ENCODE results near the gene SYNE2.

The SYNE2 gene

GRCh38 chr14:64234877-64235651 lies 382.3 kb downstream of the SYNE2 start:
- H3K79me2 ChIP-seq (ENCODE audit: insufficient read depth, low read length), result peaks cover 33% of the 10 kb centered on the region
- H3K9me2 ChIP-seq (replicated peaks; ENCODE audit: insufficient read depth, low read length), result no peaks in the 10 kb centered on the region
- H3K4me3 ChIP-seq (ENCODE audit: insufficient read depth, low read length, poor library complexity, severe bottlenecking), result peak overlapping the region; percentile 44
- no peaks in the 10 kb centered on the region for H3K27me3 ChIP-seq (ENCODE audit: low read length)
- peak overlapping the region; percentile 70 for H3K4me2 ChIP-seq (ENCODE audit: low read depth, low read length, poor library complexity, severe bottlenecking)
- H3K36me3 ChIP-seq (ENCODE audit: low read length), result no peaks in the 10 kb centered on the region
- no peaks in the 10 kb centered on the region for H3K9me3 ChIP-seq (ENCODE audit: insufficient read depth, low read length)
- peaks cover 73% of the 10 kb centered on the region for H3F3A ChIP-seq (ENCODE audit: insufficient read depth)
- H4K20me1 ChIP-seq (ENCODE audit: low read depth, low read length), result no peaks in the 10 kb centered on the region
- TF ChIP-seq EZH2phosphoT487 (conservative IDR thresholded peaks at IDR 0.05; ENCODE audit: low read length), result no peak
- no peak for TF ChIP-seq CTCF (IDR thresholded peaks at IDR 0.05; ENCODE audit: insufficient read depth, low read length, poor library complexity, severe bottlenecking)
- peak overlapping the region; percentile 96 for H3K27ac ChIP-seq (ENCODE audit: low read depth, low read length)
- peak overlapping the region; percentile 62 for H3K9ac ChIP-seq (ENCODE audit: low read length)
- H2AFZ ChIP-seq (ENCODE audit: low read depth, low read length, severe bottlenecking), result peak overlapping the region; percentile 31

- peaks cover 71% of the 10 kb centered on the region for H3F3A ChIP-seq (ENCODE audit: insufficient read depth)
- no peaks in the 10 kb centered on the region for H3K27me3 ChIP-seq (ENCODE audit: low read length)
- H4K20me1 ChIP-seq (ENCODE audit: low read depth, low read length), result no peaks in the 10 kb centered on the region
- H3K27ac ChIP-seq (ENCODE audit: low read depth, low read length), result peak overlapping the region; percentile 96
- H3K4me3 ChIP-seq (ENCODE audit: insufficient read depth, low read length, poor library complexity, severe bottlenecking), result peak overlapping the region; percentile 25
- H3K9ac ChIP-seq (ENCODE audit: low read length), result peak overlapping the region; percentile 62
- TF ChIP-seq CTCF (IDR thresholded peaks at IDR 0.05; ENCODE audit: insufficient read depth, low read length, poor library complexity, severe bottlenecking) (no peak), EZH2phosphoT487 (conservative IDR thresholded peaks at IDR 0.05; ENCODE audit: low read length) (no peak)
- H3K79me2 ChIP-seq (ENCODE audit: insufficient read depth, low read length), result peaks cover 32% of the 10 kb centered on the region
- H3K36me3 ChIP-seq (ENCODE audit: low read length), result no peaks in the 10 kb centered on the region
- H3K9me2 ChIP-seq (replicated peaks; ENCODE audit: insufficient read depth, low read length), result no peaks in the 10 kb centered on the region
- H3K9me3 ChIP-seq (ENCODE audit: insufficient read depth, low read length), result no peaks in the 10 kb centered on the region
- peak overlapping the region; percentile 27 for H2AFZ ChIP-seq (ENCODE audit: low read depth, low read length, severe bottlenecking)
- H3K4me2 ChIP-seq (ENCODE audit: low read depth, low read length, poor library complexity, severe bottlenecking), result peak overlapping the region; percentile 70
These were observed 383.1 kb downstream of the SYNE2 start for GRCh38 chr14:64235652-64236640.

GRCh38 chr14:64238049-64238448 lies 385.2 kb downstream of the SYNE2 start:
- H3K27me3 ChIP-seq (ENCODE audit: low read length), result no peaks in the 10 kb centered on the region
- no peaks in the 10 kb centered on the region for H3K9me3 ChIP-seq (ENCODE audit: insufficient read depth, low read length)
- peaks cover 14% of the 10 kb centered on the region; the same call in 1 of the 2 replicates for H3K79me2 ChIP-seq (ENCODE audit: insufficient read depth, low read length)
- peaks cover 53% of the 10 kb centered on the region for H3F3A ChIP-seq (ENCODE audit: insufficient read depth)
- no peak overlapping the region for H2AFZ ChIP-seq (ENCODE audit: low read depth, low read length, severe bottlenecking)
- no peaks in the 10 kb centered on the region for H3K36me3 ChIP-seq (ENCODE audit: low read length)
- H4K20me1 ChIP-seq (ENCODE audit: low read depth, low read length), result no peaks in the 10 kb centered on the region
- no peaks in the 10 kb centered on the region for H3K9me2 ChIP-seq (replicated peaks; ENCODE audit: insufficient read depth, low read length)
- no peak overlapping the region for H3K27ac ChIP-seq (ENCODE audit: low read depth, low read length)
- H3K4me3 ChIP-seq (ENCODE audit: insufficient read depth, low read length, poor library complexity, severe bottlenecking), result no peak overlapping the region
- H3K9ac ChIP-seq (ENCODE audit: low read length), result no peak overlapping the region
- TF ChIP-seq EZH2phosphoT487 (conservative IDR thresholded peaks at IDR 0.05; ENCODE audit: low read length) (no peak), CTCF (IDR thresholded peaks at IDR 0.05; ENCODE audit: insufficient read depth, low read length, poor library complexity, severe bottlenecking) (no peak)
- H3K4me2 ChIP-seq (ENCODE audit: low read depth, low read length, poor library complexity, severe bottlenecking), result no peak overlapping the region

Measured in SU-DHL-6 (cell line).